ENCODE measurements around the gene CARD19.

Gene CARD19

DNA sequence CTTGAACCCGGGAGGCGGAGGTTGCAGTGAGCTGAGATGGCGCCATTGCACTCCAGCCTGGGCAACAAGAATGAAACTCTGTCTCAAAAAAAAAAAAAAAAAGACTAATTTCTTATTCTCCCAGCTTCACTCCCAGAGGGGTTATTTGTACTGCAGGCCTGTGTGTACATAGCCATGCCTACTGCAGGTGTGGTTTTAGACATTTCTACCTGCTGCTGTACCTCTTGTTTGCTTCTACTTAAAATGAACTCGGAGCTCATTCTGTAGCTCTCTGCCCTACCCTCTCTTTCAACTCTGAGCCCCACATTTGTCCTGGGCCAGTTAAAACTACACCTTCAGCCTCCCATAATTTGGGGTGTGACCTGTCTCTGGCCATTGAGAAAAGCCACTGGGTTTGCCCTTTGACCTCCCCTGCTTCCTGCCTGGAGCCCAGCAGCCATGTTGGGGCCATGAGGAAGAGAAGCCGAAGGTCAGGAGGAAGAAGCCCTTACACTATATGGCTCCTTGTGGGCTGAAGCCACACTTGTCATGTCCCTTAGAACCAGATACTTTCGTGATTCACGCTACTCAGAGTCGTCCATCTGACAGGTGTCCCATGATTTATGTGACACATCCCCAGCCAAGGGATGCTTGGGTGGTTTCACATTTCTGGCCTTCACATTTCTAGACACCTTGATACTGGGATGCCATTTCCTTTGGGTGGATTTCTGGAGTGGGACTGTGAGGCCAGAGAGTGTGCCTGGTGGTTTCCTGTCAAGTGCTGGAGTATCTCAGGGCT, 9.4 kb upstream of the CARD19 start:
- DNase-seq (ENCODE audit: insufficient read length, low spot score): no peak
- FAIRE-seq: no peak

DNA sequence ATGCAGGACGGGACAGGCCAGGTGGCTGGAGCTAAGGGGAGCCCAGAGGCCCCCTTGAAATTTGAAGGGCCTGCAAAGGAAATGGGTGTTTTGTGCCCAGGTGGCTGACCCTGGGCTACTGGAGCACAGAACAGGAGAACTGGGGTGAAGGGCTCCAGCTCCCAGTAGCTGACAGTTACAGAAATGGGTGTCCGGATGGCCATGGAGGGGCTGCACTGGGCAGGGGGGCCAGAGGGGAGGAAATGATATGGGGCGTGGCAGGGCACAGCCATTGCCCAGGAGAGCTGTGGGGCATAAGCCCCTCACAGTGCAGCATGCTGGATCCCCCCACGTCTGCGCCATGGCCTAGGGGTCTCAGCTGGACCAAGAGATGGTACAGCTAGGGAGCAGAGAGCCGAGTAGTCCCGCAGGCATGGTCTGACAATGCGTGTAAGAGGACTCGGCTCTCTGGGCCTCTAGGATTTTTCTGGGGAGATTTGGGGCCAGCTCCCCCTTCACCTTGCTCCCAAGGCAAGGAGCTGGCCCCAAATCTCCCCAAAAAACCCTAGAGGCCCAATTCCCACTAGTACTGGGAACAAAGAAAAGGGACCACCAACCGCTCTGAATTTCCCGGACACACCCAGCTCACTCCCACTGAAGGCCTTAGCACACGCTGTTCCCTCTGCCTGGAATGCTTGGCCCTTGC, 7.9 kb upstream of the CARD19 start:
- DNase-seq (ENCODE audit: insufficient read length, low spot score) (no peak), FAIRE-seq (no peak)

DNA sequence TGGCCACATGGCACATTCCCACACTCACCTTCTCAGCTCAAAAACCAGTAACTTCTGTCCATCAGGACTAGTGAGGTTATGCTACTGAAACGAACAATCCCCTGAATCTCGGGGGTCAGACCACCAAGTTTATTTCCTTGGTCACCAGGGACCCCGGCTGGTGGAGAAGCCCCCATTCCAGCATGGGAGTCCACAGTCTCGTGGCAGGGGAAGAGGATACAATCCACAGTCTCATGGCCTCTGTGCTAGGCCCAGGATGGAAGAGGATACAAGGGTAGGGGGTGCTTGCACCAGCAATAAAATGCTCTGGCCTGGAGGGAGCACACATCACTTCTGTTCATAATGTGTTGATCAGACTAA, 7.4 kb upstream of the CARD19 start:
- FAIRE-seq: no peak

DNA sequence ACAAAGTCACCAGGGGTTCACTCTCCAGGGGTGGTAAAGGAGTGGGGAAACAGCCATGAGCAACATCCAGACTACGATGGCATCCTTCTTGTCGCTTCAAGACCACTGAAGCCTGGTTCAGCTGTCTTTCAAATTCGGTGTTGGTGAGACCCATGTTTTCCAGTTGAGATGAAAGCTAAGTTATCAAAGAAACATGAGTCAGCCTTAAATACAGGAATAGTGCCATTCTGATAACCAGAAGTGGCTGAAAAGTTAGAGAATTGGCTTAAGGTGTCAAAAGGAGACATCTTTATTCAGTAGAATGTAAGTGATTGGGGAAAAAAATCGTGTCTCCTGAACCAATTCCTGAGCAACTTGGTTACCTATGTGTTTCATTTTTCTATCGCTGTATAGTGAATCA, 7.0 kb upstream of the CARD19 start:
- FAIRE-seq (no peak), DNase-seq (ENCODE audit: insufficient read length, low spot score) (no peak)

More for the DNA sequence above, 7.4 kb upstream of the CARD19 start:
- no peak for DNase-seq (ENCODE audit: insufficient read length, low spot score)

DNA sequence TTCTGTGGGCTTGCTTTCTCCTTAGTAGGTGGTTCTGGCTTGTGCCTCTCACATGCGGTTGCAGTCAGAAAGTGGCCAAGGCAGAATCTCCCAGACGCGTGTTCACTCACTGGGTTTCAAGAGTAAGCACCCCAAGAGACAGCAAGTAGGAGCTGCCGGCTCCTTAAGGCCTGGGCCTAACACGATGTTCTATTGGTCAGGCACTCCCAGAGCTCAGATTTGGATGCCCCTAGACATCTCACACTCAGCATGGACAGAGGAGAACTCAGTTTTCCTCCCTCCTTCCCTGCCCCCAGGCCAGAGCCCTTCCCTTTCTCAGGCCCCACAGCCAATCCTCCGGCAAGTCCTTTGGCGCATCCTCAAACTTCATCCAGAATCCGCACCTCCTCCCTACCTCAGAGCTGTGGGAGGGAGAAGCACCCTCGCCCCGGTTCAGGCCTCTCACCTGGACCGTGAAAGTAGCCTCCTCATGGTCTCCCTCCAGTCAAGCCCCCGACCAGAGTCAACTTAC, 6.5 kb upstream of the CARD19 start:
- no peak for FAIRE-seq
- no peak for DNase-seq (ENCODE audit: insufficient read length, low spot score)

DNA sequence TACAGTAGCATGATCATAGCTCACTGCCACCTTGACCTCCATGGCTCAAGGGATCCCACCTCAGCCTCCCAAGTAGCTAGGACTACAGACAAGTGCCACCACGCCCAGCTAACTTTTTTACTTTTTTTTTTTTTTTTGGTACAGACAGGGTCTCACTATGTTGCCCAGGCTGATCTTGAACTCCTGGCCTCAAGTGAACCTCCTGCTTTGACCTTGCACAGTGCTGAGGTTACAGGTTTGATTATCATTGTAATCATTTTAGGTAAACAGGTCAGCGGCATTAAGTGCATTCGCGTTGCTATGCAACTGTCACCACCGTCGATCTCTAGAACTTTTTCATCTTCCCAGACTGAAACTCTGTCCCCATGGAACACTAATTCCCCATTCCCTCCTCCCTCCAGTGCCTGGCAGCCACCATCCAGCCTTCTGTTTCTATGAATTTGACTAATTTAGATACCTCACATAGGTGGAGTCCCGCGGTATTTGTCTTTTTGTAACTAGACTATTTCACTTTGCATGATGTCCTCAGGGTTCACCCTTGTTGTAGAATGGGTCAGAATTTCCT, 5.8 kb upstream of the CARD19 start:
- DNase-seq (ENCODE audit: insufficient read length, low spot score) (no peak), FAIRE-seq (no peak)

DNA sequence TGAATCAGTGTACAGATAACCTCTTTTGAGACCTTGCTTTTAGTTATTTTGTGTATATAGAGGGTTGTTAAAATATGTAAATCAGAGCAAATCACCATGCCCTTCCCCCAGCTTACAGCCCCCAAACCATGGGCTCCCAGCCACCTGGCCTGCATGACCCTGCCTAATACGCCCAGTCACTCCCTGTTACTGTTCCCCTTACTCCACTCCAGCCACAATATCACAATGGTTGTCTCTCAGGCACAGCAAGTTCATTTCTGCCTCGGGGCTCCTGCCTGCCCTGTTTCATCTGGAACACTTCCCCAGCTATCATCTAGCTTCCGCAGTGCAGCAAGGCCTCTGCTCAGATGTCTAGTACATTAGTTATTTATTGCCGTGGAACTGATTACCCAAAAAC, 5.0 kb upstream of the CARD19 start:
- FAIRE-seq: no peak
- DNase-seq (ENCODE audit: insufficient read length, low spot score): no peak

DNA sequence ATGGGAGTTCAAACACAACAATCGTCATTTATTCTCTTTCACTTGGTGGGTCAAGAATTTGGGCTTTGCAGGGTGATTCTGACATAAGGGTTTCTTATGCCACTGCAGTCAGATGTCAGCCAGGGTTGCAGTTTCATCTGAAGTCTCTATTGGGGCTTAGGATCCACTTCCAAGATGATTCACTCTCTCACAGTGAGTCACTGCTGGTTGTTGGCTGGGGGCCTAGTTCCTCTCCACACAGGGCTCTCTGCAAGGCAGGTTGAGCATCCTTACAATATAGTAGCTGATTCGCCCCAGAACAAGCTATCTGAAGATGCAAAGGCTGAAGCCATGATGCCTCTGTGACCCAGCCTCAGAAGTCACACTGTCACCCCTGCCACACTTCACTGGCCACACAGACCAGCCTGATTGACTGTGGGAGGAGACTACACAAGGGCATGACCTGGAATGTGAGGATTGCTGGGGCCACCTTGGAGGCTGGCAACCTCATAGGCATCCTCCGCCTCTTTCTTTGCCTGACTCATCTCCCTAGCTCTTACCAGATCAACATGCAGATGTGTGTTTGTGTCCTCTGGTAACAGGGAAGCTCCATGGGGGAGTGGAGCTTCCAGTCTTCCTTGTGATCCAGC, 4.5 kb upstream of the CARD19 start:
- FAIRE-seq (peak; percentile 71), DNase-seq (ENCODE audit: insufficient read length, low spot score) (no peak)

DNA sequence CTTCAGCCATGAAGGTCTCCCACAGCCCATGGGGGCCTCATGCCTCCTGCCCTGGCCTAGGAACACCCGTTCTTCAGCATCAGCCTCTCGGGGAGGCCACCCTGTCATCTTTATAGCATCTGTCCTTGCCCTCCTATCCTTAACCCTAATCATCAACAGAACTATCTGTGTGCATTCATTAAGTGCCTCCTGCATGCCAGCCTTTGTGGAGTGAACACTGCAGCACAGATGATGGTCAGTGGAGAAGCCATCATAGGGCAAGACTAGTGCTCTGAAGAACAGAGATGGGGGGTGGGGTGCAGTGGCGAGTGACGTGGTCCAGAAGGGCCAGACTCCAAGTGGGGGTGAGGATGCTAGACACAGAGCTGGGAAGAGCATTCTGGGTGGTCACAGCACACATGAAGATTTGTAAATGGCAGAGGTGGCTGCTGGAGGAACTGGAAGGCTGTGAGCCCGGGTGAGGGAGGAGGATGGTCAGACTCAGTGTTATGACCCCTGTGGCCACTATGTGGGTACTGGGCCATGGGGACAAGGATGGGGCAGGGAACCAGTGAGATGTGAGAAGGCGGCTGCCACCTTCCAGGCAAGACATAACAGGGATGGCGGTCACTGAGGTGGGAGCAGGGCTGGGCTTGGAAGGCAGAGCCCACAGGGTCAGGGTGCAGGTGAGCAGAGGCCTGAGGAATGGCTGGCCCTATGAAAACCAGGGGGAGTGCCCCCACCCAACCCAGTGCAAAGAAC, 3.6 kb upstream of the CARD19 start:
- FAIRE-seq (no peak), DNase-seq (ENCODE audit: insufficient read length, low spot score) (no peak)

DNA sequence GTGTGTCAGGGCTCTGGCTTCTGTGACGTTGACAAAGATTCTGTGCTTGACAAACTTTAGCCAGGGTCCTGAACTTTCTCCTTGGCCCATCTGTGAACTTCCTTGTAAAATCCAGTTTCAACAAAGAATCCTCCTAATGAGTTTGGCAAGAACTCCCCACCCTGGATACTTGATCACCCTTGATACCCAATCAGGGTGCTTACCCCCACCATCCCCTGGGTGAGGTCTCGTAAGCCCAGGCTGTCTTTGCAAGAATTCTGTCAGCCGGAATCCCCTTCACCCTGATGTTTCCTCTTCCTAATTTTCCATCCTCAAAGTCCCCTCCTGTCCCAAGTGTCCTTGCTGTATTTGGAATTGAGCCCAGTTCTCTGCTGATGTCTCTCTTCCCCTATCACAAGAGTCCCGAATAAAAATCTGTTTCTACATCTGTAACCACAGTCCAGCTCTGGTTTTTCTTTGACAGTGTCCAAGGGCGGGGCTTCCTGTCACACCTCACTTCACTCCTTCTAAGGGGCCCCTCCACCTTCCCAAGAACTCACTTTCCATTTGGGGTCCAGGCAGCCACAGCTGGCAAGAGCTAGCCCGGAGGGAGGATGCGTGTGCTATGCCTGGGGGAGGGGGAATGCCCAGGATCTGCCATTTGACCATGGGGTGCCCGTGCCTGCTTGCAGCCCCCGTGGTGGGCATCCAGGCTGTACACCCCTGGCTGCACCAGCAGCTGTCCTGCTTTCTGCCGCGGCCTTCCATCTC, 2.7 kb upstream of the CARD19 start:
- DNase-seq (ENCODE audit: insufficient read length, low spot score): no peak
- FAIRE-seq: peak; percentile 95

DNA sequence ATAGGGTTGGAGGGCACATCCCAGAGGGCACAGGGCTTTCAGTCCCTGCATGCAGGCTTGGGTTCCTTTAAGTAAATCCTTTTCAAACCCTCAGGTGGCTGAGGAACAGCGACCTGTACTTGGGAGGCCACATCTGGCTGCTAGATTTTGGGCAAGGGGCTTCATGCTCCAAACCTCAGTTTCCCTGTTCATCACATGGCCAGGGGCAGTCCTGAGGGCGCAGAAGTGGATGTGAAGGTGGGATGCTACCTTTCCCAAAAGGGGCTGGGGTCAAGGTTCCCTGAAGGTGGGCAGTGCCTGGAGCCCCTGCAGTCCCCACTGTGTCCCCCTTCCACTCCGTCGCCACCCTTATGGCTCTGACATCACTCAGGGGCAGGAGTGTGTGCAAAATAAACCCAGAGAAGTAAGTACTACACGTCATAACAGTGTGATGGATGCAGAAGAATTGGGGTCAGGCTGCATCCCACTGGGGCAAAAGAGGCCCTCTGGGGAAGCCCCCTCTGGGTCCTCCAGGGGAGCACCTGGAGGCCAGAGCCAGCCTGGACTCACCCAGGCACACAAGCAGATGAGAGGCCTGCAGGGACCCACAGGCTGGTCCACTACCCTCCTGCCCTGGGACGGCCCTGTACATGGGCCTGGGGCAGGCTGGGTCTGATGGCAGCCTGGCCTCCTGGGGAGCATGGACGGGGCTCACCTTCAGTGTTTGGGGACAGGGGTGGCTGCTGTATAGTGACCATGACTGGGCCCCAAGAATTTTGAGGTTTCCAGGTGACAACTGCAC, 1.9 kb upstream of the CARD19 start:
- FAIRE-seq (no peak), DNase-seq (ENCODE audit: insufficient read length, low spot score) (no peak)

DNA sequence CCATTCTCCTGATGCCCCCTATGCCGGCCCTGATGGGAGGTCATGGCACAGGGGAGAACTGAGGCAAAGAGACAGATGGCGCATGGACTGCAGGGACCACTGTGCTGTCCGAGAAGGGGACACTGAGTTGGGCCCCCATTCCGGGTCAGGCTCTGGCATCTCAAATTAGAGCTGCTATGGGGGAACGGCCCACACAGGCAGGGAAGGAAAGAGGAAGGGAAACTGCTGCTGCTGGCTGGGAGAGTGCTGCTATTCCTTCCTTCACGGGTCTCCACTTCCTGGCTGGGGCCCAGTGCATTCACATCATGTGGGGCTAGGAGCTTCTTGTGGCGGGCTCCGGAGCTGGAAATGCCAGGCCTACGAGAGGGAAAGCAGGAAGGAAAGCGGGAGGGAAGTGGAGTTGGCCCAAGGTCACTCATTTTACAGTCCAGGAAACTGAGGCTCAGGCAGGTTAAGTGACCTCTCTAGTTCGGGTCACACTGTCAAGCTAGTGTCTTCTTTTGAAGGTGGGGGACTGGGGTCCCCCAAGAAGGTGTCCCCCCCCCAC, 1.3 kb upstream of the CARD19 start:
- FAIRE-seq (no peak), DNase-seq (ENCODE audit: insufficient read length, low spot score) (no peak)

DNA sequence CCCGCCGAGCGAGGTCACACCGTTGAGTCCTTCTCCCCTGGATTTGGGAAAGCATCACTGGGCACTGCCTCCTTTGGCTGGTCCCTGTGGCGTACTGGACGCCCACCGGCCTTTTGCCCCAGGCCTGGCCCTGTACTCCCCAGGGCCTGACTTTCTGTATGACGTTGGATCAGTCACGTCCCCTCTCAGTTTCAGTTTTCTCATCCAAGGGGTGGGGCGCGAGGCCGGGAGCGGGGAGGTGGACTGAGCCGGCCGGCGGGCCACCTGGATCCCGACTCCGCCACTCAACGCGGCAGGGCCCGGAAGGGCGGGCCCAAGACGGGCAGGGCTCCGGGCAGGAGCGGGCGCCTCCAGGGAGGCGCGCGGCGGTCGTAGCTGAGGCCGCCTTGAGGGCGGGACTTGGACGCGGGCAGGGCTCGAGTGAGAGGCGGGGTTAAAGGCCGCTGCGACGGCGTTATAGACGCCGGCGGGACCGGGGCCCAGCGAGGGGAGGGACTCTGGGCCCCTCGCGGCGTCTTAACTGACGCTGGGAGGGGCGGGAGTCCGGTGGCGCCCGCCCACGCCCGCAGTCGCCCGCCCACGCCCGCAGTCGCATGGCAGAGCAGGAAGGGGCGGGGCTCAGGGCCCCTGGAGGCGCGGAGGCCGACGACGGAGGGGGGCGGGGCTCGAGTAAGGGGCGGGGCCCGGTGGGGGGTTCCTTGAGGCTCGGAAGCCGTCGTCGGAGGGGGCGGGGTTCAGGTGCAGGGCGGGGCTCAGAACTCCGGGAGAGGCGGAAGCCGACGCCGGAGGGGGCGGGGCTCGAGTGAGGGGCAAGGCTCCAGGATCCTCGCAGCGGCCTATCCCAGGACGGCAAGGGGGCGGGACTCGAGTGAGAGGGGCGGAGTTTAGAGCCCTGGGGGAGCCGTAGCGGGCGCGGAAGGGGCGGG, 549 bp upstream of the CARD19 start:
- DNase-seq (ENCODE audit: insufficient read length, low spot score): peak; percentile 84
- peak; percentile 96 for FAIRE-seq

DNA sequence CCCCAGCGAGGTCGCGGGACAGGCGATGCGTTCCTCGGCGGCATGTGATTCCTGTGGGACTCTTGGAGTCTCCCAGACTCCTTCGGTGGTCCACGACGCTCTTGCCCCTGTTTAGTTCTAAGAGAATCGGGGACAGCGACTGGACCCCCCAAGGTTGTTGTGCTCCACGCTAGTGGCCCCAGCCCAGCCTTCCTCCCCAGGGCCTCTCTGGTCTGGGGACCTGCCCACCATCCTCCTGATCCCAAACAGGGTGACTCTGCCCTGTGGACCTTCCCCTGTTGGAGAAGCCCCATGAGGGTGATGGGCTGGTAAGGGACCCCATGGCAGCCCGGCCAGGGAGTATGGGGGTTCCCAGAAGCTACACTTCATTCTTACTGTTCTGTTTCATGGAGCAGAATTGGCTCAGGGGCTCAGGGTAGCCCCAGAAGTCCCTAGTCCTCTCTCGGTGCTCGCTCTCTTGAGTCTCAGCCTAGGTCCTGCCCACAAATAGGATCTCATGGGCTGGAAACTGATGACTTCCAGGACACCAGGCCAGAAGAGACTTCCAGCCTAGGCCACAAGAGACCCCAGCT, 880 bp downstream of the CARD19 start:
- no peak for FAIRE-seq
- no peak for DNase-seq (ENCODE audit: insufficient read length, low spot score)

DNA sequence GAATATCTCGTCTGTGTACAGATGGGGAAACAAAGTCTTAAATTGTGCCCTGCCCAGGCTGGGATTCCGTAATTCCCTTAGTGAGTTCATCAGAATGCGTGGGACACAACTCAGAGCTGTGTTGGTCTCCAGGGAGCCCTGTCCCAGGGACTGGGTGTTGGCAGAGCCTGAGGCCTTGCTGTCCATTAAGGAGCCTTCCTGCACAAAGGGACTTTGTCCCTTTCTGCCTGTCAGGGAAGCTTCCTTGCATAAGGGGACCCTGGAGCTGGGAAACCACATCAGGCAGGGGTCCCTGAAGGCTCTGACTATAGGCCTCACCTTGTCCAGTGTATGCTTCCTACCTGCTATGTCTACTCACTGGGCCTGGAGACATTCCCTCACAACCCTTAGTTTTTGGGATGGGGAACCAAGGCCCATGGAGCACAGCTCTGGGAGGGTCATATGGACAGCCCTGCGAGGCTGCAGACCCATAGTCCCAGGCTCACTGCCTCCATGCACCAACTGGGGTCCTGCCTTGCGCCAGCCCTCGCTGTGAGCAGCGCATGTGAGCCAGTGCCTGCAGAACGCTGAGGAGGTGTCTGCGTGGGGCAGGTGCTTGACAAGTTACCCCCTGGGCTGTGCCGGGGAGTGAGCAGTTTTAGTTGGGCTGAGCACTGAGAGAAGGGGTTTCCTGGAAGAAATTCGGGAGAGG, 1.6 kb downstream of the CARD19 start:
- no peak for DNase-seq (ENCODE audit: insufficient read length, low spot score)
- no peak for FAIRE-seq

DNA sequence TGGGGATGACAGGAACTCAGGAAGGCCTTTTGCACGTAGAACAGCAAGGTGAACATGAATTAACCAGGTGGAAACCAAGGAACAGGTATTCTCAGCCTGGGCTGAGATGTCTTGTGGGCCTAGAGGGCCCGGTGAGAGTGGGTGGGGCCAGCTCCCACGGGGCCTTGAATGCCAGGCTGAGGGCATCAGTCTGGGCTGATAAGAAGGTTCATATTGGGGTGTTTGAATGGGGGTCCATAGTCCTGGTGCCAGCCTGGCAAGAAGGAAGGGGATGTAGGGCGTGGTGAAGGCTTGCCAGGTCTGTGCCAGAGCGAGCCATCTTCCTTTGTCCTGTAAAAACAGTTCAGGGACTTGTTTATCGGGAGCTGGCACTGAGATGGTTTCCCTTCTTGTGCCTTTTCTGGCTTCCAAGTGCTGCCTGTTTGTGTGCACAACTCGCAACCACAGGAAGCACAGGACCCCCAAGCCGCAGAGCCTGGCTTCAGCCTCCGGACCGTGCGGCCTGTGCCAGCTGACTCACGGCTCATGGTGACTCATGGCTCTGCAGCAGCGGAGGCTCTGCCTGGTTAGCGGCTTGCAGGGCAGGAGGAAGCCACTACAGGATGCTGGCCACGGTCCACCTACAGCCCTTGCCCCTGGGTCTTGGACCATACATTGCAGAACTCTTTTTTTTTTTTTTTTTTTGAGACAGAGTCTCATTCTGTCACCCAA, 2.4 kb downstream of the CARD19 start:
- no peak for DNase-seq (ENCODE audit: insufficient read length, low spot score)
- peak; percentile 66 for FAIRE-seq
